Effector CD8-positive, alpha-beta T cell (primary cell): ENCODE data around the gene STK40.
A peak's percentile ranks its signal among the peaks of the same experiment; 100 is the strongest.

Experiments
- DNase-seq: peaks from one replicate; lab custom pipeline; 2025; lab: John Stamatoyannopoulos, UW

STK40 gene

DNA sequence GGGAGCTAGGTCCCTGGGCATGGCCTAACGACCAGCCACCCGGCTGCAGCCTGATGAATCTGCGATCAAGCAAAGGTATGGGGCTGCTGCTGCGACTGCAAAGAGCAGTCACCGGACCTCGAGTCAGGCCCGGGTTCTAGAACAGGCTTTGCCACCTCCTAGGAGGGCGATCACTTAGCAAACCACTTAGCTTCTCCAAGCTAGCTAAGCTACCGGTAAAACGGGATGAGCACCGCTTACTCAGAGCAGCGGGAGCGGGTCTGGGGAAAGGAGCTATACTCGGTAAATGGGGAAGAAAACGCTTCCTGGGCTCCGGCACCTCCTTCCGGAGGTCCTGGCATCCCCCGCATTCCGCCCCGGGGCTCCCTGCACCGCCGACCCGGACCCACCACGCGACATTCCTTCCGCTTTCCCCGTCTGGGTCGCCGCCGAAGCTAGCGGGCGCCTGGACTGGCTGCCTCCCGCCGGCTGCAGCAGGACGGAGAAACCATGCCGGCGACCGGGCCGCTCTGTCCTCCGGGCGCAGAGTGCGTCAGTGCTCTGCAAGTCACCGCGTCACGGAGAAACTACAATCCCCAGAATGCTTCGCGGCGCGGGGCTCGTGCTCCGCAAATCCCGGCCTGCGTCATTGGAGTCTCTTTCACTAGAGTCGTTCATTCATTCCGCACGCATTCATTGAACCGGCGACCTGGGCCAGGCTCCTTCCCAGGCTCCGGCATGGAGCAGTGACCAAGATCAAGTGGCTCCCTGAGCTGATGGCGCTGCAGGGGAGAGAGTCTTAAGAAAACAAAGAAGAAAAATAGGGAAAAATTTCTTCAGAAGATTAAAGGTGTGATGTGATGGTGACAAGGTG is 11.9 kb upstream of the STK40 start, which contains the start of gene LSM10:
Gene LSM10 (minus strand): TSS at position 531 of the 853 bp plus-strand sequence. CDS start 3,779 bp downstream, outside the sequence.
- peak; percentile 82 for DNase-seq

DNA sequence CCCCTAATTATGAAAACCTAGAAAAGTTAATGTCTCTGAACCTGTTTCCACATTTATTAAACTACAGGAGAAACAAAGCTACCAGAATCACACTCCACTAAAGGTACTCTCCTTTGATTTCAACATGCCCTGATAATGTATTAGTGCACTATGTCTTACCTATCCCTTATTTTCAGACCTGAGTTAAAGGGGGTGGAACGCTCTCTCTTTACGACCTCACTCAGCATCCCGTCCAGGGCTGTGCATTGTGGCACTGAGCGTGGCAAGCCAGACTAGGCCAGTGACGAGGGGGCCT is 11.3 kb upstream of the STK40 start:
- DNase-seq, result no peak

DNA sequence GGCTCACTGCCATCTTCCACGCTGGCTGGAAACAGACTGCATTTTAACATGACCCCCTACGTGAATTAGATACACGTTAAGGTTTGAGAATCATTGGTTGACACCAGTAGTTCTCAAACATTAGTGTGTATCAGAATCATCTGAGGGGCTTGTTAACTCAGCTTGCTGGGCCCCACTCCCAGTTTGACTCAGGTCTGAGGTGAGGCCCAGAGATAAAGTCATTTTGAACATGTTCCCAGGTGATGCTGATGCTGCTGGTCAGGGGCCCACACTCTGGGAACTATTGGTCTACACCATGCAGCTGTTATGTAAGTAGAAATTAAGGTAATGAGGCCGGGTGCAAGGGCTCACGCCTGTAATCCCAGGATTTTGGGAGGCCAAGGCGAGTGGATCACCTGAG is 10.6 kb upstream of the STK40 start:
- DNase-seq, result no peak

DNA sequence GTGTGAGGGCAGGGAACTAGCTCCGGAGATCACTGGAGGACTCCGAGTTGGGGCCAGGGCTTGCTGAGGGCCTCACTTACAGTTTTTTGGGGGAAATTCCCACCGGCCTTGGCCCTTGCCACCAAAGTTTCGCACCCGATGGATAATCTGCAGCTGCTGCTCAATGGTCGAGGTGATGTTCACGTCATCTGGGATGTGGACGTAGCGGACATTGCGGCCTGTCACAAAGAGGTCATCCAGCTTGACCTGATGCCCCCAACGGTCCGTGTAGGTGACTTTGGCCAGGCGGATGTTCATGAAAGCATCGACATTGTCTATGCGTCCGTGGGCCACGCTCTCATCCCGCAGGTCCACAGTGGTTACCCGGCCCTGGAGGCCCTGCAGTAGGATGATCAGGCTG is 8.0 kb upstream of the STK40 start:
- DNase-seq, result no peak

DNA sequence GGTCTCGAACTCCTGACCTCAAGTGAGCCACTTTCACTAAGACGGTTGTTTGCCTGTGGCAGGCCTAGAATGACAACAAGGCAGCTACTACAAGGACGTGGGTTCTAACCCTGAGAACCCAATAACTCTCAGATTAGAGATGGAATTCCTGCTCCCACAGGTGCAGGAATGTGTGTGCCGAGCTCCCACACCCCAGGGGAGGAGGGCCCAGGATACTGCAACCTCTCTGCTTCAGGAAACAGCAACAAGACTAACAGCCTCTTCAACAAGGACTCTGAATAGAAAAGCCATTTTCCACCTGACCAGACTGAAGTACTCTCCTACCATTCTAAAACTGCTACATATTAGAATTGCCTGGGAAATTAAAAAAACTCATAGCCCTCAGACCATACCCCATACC is 7.1 kb upstream of the STK40 start:
- DNase-seq, result no peak

DNA sequence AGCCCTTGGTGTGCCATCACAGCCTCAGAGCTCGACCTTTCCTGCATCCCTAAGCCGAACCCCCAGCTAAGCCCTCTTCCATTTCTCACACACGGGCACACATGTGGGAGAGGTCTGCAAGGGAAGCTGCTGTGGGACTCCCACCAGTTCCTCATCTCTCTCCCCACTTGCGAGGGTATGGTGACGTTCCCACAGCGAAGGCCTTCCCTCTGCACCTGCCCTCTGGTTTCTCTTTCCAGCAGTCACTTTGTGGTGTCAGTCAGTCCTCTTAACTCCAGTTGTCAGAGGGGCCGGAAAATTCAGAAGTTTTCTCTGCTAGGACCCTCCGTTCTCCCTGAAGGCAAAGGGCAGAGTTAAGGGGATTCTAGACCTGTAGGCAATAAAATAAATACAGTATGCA is 5.5 kb upstream of the STK40 start:
- DNase-seq, result no peak

DNA sequence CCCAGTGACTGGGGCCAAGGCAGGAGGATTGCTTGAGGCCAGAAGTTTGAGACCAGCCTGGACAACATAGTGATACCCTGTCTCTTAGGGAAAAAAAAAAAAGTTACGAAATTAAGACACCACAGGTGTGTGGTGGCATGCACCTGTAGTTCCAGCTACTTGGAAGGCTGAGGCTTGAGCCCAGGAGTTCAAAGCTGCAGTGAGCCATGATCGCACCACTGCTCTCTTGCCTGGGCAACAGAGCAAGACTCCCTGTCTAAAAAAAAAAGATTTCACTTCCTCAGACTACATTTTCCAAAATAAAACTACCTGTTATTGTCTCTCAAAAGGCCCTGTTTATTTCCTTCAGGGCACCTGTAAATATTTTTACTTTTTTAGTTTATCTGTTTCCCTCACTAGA is 4.7 kb upstream of the STK40 start:
- no peak for DNase-seq

DNA sequence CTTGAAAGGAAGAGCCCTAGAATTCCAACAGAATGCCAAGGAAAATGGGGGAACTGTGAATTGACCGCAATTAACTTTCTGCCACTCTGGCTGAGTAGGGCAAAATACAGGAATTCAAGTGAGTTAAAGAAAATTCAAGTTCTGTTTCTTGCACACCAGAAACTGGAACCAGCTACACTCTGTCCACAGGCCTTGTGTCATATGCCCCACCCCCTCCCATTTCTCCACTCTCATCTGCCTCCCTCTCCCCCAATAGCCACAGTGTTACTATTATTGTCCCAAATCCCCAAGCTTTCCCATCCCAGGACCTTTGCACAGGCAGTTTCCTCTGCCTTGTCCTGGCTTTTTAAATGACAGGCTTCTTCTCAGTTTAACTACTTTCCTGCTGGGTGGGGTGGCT is 4.3 kb upstream of the STK40 start:
- DNase-seq, result no peak

DNA sequence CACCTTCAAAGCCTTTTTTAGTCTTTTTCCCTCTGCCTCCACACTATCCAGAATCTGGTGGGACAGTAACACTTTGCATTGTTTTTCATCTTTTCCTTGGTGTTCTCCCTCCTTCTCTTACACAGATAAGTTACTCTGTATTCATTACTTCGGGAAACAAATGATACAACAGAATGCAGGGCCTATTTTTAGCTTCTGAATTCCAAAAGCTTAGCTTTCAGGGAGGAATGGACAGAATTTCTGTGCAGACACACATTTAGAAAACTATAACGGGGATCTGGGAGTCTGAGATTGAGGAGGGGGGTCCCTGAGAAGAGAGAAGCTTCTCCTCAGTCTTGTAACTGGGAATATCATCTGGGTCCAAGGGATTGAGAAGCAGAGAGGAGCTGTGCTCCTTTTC is 3.5 kb upstream of the STK40 start:
- DNase-seq, result no peak

DNA sequence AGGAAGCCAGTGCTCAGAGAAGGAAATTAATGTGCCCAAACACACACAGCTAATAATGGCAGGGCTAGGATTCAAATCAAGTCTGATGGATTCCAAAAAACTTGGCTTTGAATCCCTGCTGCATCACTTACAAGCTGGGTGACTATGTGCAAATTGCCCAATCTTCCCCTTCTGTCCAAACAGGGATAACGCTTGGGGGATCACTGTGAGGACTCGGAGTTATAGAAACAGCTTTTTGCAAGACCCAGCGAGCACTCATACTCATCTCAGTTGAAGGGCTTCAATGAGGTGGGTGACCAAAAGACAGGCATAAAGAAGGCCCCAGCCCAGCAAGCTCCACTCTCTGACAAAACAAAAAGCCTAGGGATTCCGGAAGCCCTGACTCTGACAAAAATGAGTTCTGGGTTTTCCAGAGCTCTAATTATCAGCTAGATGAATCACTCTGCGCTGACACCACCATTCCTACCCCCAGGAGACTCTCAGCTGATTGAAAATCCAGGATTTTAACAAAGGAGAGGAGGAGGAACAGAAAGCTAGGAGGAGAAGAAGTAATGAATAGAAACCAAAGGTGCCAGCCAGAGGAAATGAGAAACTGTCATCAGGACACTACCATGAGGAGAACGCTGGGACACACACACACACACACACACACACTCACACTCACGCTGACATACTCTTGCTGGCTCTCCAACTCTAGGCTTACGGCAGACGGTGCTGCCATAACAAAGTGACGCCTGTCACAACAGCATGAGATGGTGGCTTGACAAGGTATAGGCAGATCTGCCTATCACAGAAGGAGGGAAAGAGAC is 1.6 kb upstream of the STK40 start:
- DNase-seq, result no peak

DNA sequence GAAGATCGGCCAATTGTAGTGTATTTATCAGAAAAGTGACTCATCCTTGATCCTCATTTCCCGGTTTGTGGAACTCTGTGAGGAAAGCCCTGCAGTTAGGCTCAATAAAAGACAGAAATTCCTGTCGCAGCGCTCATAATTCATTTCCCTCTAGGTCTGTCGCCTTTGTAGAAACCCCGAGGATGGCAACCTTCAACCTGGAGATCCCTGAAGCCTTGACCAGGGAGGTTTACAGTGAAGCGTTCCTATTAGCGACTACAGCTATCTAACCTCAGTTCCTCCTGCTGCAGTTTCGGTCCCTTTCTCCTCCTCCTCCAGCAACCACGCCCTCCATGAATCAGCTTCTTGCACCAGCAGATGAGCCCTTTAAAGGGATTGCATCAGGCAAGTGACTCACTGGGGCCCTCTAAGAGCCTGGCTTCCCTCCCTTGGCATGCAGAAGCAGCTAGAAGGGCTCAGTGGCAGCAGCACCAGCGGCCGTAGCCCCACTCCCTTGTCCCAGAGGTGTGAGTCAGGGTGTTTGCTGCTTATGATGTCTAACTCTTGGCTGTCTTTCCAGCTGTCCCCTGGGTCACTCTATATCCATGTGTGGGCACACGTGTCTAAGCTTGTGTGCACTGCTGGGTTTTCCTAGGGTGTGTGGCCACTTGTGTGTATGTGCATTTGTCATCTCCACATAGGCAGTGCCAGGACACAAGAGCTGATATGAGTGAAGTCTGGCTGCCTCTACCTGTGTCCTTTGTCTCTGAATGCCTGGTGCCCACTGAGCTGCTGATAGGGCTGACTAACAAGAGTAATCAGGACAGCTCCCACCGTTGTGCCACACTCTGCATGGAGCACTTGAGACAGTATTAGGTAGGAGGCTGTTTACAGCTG is 779 bp upstream of the STK40 start:
- peak; percentile 53 for DNase-seq

DNA sequence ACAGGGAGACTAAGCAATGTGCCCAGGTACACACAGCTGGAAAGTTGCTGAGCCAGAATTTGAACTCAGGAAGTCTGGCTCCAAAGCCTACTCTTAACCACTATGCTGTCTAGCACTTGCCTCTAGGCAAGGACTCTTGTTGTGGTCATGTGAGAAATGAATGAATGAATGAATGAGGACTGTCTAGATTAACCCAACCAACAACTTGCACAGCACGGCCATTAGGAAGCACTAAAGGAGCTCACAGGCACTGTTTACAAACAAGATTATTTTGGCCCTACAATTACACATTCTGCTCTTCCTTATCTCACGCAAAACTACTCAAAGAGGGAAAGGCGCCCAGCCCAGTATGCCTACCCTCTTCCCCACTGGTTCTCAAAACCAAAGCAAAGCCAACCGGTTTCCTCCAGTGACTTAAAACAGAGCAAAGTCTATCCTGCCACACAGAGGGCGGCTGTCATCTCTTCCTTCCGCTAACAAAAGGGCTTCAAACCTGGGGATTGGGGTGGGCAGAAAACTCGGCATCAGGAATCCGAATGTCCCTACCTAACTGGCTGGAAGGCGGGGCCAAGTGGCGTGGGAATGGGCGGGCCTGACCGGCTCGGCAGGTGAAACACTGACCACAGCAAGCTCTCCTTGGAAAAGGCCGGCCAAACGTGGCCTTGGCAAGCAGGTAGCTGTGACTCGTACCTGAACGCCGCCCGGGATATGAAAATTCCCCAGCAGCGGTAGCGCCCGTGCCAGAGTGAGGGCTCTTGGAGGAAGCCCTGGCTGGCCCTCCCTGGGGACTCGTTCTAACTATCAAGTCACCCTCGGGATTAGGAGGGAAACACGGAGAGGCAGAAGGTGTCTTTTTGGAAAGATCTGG is 948 bp downstream of the STK40 start:
- DNase-seq, result peak; percentile 19

DNA sequence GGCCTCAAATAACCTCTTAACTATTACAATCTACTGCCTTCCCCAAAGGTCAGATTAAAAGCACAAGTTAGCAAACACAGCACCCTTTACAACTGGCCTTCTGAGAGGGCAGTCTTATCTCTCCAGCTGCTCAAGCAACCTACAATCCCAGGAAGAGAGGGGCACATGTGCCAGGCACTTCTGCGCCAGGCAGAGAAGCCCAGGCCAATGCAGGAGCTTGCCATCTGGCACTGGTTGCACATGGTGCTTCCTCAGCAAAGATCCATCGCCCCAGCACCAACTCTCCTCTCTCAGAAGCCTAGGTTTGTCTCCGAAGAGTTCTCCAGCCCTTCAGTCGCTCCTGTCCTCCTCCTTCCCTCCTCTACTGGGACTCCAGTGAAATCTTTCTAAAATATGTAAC is 2.5 kb downstream of the STK40 start:
- no peak for DNase-seq

DNA sequence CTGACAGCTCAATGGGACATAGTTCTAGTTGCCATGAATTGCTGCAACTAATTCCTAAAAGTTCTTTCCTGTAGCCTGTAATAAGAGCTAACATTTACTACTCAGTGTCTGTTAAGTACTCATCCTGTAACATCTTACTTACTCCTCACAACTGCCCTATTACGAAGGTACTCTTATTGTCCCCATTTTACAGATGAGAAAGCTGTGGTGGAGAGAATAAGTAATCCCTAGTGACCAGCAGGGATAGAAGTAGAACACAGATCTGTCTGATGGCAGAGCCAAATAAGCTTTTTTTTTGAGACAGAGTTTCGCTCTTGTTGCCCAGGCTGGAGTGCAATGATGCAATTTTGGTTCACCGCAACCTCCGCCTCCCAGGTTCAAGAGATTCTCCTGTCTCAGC is 3.1 kb downstream of the STK40 start:
- DNase-seq, result no peak

DNA sequence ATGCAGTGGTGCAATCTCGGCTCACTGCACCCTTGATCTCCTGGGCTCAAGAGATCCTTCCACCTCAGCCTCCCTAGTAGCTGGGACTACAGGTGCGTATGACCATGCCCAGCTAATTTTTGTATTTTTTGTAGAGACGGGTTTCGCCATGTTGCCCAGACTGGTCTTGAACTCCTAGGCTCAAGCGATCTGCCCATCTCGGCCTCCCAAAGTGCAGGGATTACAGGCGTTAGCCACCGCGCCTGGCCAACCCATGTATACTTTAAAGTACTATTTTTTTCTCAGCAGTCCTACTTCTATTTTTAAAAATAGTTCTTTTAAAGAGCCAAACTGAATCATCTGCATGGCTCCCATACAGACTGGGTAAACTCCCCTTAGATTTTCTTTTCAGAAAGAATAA is 3.5 kb downstream of the STK40 start:
- DNase-seq, result no peak

DNA sequence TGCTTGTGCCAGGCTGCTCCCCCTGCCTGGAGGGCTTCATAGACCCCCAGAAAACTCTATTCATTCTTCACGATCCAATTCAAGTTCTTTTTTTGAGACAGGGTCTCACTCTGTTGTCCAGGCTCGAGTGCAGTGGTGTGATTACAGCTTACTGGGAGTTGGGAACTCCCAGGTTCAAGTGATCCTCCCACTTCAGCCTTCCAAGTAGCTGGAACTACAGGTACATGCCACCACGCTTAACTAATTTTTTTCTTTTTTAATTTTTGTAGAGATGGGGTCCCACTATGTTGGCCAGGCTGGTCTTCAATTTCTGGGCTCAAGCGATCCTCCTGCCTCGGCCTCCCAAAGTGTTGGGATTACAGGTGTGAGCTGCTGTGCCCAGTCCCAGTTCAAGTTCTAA is 4.3 kb downstream of the STK40 start:
- DNase-seq, result no peak

DNA sequence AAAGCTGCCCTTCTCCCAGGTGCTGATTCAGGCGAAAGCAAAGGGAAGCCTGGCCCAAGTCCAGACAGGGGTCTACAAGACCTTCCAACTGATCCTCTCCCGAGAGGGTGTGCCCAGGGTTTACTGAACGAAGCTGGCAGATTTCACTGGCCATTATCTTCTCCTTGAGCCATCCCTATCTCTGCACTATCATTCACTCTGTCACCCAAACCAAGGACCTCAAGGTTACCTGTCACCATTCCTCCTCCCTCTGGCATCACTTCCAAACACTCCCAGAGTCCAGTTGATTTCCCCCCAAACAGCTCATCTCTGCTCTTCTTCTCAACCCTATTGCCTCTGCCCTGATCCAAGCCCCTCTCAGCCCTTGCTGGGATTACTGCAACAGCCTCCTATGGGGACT is 4.9 kb downstream of the STK40 start:
- no peak for DNase-seq

DNA sequence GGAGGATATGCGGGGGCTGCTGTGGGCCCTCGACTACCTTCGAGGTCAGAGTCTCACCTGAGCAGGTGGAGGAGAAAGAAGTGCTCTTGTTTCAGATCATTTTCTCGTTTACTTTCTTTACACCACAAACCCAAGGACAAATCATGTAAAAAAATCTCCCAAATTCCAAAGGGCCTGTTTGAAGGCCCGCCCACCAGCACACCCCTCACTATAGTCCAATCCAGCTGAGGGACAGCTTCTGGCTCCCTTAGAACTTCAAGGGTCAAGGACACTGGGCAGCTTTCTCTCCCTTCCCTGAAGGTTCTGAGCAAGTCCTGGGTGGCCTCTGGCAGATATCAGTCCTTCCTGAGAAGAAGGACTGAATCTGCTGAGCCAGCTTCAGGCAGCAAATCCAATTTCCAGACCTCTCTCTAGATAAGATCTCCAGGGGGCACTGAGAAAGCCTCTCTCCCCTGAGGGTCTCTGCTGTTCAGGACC is 5.5 kb downstream of the STK40 start:
- no peak for DNase-seq

DNA sequence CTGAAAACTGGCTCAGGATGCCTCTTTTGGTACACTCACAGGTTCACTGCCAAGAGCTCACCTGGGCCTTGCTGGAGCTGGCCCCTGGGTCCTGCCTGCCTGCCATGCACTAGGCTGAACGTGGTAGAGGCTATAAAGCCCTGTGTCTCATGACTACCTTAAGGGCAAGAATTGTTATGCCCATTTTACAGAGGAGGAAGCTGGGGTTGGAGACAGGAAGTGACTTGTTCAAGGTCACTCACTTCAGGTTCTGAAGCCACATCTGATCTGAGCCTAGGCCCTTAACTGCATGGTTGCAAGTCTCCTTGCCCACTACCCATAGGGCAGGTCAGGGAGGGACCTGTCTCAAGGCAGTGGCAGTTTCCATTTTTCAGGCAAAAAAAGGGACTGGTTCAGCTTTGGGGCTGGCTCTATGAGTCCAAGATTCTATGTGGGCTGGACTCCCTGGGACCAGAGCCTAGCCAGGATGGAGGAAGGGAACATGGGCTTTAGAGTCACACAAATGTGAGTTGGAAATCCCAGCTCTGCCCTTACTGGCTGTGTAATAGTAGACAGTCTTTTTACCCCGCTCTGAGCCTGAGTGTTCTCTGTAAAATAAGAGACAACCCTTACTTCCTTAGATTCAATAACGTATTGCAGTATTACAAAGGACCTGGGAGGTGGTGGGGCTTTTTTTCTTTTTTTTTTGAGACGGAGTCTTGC is 7.8 kb downstream of the STK40 start:
- no peak for DNase-seq

DNA sequence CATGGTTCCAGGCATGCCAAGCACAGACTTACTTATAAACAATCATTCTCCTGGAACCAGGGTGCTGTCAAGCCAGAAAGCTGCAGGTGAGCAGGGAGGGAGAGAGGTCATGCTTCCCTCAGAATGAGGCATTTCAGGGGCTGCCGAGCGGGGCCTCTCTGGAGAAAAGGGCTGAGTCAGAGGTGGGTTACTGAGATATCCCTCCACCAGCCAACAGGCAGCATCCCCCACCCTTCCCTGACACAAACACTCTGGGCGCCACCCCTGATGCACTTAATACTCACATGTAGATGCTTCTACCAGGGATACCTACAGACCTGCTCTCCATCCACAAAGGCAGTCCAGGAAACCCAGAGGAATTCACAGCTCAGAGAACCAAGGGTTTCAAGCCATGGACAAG is 13.1 kb downstream of the STK40 start:
- DNase-seq, result no peak
